Urinary bladder (tissue), 4 donors: ENCODE measurements around the gene NALCN. TPM values are rescaled to one million over a fixed set of nuclear protein-coding genes. Genes with fewer than 3 reads are reported as not detected.
A peak's percentile ranks its signal among the peaks of the same experiment; 100 is the strongest.

Experiments
- DNase-seq: peaks from one replicate; pipeline ENCODE4 v3.0.0-alpha.2; 2015; ENCODE audit errors: extremely low spot score
- H3K27ac ChIP-seq: one replicate; pipeline ENCODE4 v1.5.1; 2013; ENCODE audit warnings: low read depth, mild to moderate bottlenecking, moderate library complexity
- H3K36me3 ChIP-seq: one replicate; pipeline ENCODE4 v1.6.1; 2013; ENCODE audit warnings: mild to moderate bottlenecking, moderate library complexity; ENCODE audit not compliant: insufficient read depth
- H3K4me1 ChIP-seq: one replicate; pipeline ENCODE4 v1.6.1; 2013; ENCODE audit warnings: mild to moderate bottlenecking, moderate library complexity; ENCODE audit not compliant: insufficient read depth
- H3K4me3 ChIP-seq: one replicate; pipeline ENCODE4 v1.5.1; 2013; ENCODE audit warnings: low read depth, low read length
- WGBS: extraction: QIAGEN DNeasy Blood & Tissue Kit; methylation state at CpG from one replicate; pipeline ENCODE4 v1.1.7; 2013; 5-methylcytosine and 5-hydroxymethylcytosine counted together
- polyA plus RNA-seq: library from polyadenylated mRNA; stranded (reverse); fragments of 200-250 nt; gene quantifications from one replicate; pipeline ENCODE4 v1.2.3, GENCODE V29; 2013
- total RNA-seq: library from RNA; depleted of rRNA; stranded (reverse); fragments of >200 nt; gene quantifications from one replicate; pipeline ENCODE4 v1.2.3, GENCODE V29; 2014
- donor health status: healthy with polysubstance abuse.
- donor health status: healthy.

The NALCN gene
- total and polyA plus RNA-seq, 2 donors: 3.3 to 5.6 TPM

GRCh38 chr13:101307181-101307701, 109.1 kb downstream of the NALCN start:
- 41% methylated on average over 5 of the region's 5 CpGs for WGBS
- no peak for DNase-seq

GRCh38 chr13:101306773-101307172, 109.5 kb downstream of the NALCN start:
- H3K36me3 ChIP-seq: no peaks in the 10 kb centered on the region
- H3K27ac ChIP-seq: no peak overlapping the region
- DNase-seq: no peak
- 70% methylated on average over 3 of the region's 3 CpGs for WGBS
- no peaks in the 10 kb centered on the region for H3K4me1 ChIP-seq
- no peak overlapping the region for H3K4me3 ChIP-seq

More at GRCh38 chr13:101307181-101307701, 109.1 kb downstream of the NALCN start:
- H3K27ac ChIP-seq: no peak overlapping the region
- no peak overlapping the region for H3K4me3 ChIP-seq
- no peaks in the 10 kb centered on the region for H3K36me3 ChIP-seq
- H3K4me1 ChIP-seq: no peaks in the 10 kb centered on the region

- no peak for DNase-seq
- Histone ChIP-seq H3K27ac (no peak overlapping the region), H3K36me3 (no peaks in the 10 kb centered on the region), H3K4me1 (no peaks in the 10 kb centered on the region), H3K4me3 (no peak overlapping the region)
- 86% methylated on average over 6 of the region's 6 CpGs for WGBS
These were observed 110.3 kb downstream of the NALCN start for GRCh38 chr13:101305981-101306411.

GRCh38 chr13:101303521-101303920, 112.8 kb downstream of the NALCN start:
- Histone ChIP-seq H3K27ac (no peak overlapping the region), H3K4me3 (no peak overlapping the region), H3K36me3 (no peaks in the 10 kb centered on the region), H3K4me1 (no peaks in the 10 kb centered on the region)
- WGBS: 79% methylated on average over 7 of the region's 7 CpGs
- DNase-seq: no peak

GRCh38 chr13:101301053-101301452, 115.3 kb downstream of the NALCN start:
- H3K27ac ChIP-seq: no peak overlapping the region
- no peak for DNase-seq
- H3K4me3 ChIP-seq: no peak overlapping the region
- no peaks in the 10 kb centered on the region for H3K4me1 ChIP-seq
- no peaks in the 10 kb centered on the region for H3K36me3 ChIP-seq
- WGBS: 93% methylated on average over 8 of the region's 8 CpGs

- Histone ChIP-seq H3K4me1 (no peaks in the 10 kb centered on the region), H3K27ac (no peak overlapping the region), H3K36me3 (no peaks in the 10 kb centered on the region), H3K4me3 (no peak overlapping the region)
- no peak for DNase-seq
- 62% methylated on average over 2 of the region's 2 CpGs for WGBS
These were observed 115.8 kb downstream of the NALCN start for GRCh38 chr13:101300531-101300930.

DNA sequence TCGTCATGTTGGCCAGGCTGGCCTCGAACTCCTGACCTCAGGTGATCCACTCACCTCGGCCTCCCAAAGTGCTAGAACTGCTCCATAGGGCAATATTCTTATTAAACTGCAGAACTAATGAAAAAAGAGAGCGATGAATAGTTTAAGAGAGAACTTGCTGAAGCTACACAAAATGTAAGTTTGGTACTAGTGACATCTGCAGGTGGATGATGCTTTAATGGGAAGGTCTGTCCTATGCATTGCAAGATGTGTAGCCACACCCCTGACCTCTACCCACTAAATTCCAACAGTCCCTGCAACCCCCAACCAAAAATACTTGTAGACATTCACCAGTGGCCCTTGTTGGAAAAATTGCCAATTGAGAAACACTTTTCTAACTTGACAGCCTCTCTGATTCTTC, 117.8 kb downstream of the NALCN start:
- no peak overlapping the region for H3K4me3 ChIP-seq
- DNase-seq: no peak
- no peak overlapping the region for H3K27ac ChIP-seq
- 93% methylated on average over 4 of the region's 4 CpGs for WGBS
- no peaks in the 10 kb centered on the region for H3K4me1 ChIP-seq
- no peaks in the 10 kb centered on the region for H3K36me3 ChIP-seq

GRCh38 chr13:101297794-101298193, 118.5 kb downstream of the NALCN start:
- H3K27ac ChIP-seq: no peak overlapping the region
- WGBS: 87% methylated on average over 1 of the region's 1 CpG
- no peaks in the 10 kb centered on the region for H3K36me3 ChIP-seq
- no peaks in the 10 kb centered on the region for H3K4me1 ChIP-seq
- no peak overlapping the region for H3K4me3 ChIP-seq
- DNase-seq: no peak

GRCh38 chr13:101292711-101293110, 123.6 kb downstream of the NALCN start:
- Histone ChIP-seq H3K4me1 (no peaks in the 10 kb centered on the region), H3K36me3 (no peaks in the 10 kb centered on the region), H3K27ac (no peak overlapping the region), H3K4me3 (no peak overlapping the region)
- 89% methylated on average over 1 of the region's 1 CpG for WGBS
- no peak for DNase-seq

GRCh38 chr13:101291646-101292515, 124.4 kb downstream of the NALCN start:
- DNase-seq: no peak
- H3K36me3 ChIP-seq: no peaks in the 10 kb centered on the region
- no peak overlapping the region for H3K27ac ChIP-seq
- no peak overlapping the region for H3K4me3 ChIP-seq
- no peaks in the 10 kb centered on the region for H3K4me1 ChIP-seq
- WGBS: 87% methylated on average over 10 of the region's 10 CpGs

DNA sequence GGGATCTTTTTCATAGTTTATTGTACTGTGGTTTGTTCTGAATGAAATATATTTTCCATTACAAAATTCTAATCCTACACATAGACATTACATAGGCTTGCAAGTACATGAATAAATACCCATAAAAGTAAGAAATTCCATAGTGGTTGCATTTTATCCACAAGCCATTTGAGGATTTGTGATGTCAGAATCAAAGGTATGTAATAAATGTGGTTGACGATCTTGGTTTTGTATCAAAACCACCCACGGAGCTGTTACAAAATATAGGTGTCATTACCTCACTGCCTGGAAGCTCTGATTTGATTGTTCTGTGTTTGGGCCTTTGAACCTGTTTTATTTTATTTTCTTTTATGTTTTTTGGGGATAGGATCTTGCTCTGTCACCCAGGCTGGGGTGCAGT, 125.1 kb downstream of the NALCN start:
- no peak overlapping the region for H3K4me3 ChIP-seq
- 76% methylated on average over 2 of the region's 2 CpGs for WGBS
- H3K4me1 ChIP-seq: no peaks in the 10 kb centered on the region
- no peak for DNase-seq
- no peaks in the 10 kb centered on the region for H3K36me3 ChIP-seq
- H3K27ac ChIP-seq: no peak overlapping the region

DNA sequence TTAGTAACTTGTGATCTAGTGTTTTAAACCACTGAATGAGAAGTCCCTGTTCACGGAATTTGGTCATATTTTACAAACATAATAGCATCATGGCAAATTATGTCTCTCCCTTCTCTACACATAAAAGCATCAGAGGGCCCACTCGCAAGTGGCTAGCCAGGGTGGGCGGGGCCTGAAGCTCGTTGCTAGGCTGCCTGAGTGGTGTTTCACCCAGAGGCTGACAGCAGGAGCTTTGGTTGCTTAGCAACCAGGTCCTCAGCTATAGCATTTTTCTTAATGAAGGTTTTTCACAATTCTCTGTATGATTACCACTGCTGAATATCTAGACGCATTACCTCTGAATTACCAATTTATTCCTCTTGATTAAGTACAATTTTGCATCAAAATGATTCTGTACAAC, 126.5 kb downstream of the NALCN start:
- WGBS: 34% methylated on average over 5 of the region's 5 CpGs
- H3K4me1 ChIP-seq: no peaks in the 10 kb centered on the region

DNA sequence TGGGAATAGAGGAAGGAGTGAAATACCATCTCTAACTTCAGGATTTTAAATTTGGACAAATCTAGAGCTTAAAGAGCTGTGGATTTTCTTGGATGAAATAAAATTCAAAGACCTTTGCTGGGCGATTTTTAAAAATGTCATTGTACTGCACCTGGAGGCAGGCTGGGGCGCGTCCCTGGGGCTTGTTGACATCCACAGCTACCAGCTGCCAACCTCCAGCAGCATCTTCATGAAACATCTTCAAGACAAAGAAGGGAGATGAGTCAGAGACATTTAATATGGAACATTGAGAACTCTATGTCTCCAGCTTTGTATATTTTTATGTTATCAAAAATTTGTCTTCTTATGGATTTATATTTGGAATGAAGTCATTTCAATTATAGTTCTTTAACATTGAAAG, 132.5 kb downstream of the NALCN start:
- H3K4me1 ChIP-seq: no peaks in the 10 kb centered on the region
- no peak overlapping the region for H3K27ac ChIP-seq
- 85% methylated on average over 3 of the region's 3 CpGs for WGBS
- H3K36me3 ChIP-seq: no peaks in the 10 kb centered on the region
- no peak overlapping the region for H3K4me3 ChIP-seq
- no peak for DNase-seq

More for the DNA sequence above, 126.5 kb downstream of the NALCN start:
- H3K27ac ChIP-seq: no peak overlapping the region
- H3K36me3 ChIP-seq: no peaks in the 10 kb centered on the region
- DNase-seq: peak; percentile 8
- no peak overlapping the region for H3K4me3 ChIP-seq

- Histone ChIP-seq H3K36me3 (no peaks in the 10 kb centered on the region), H3K27ac (no peak overlapping the region), H3K4me3 (no peak overlapping the region), H3K4me1 (no peaks in the 10 kb centered on the region)
- DNase-seq: no peak
- 91% methylated on average over 9 of the region's 9 CpGs for WGBS
These were observed 143.4 kb downstream of the NALCN start for GRCh38 chr13:101272886-101273285.
